HepG2 (cell line): Measurements from ENCODE around the gene FAM163B. TPM values are rescaled to one million over a fixed set of nuclear protein-coding genes. Genes with fewer than 3 reads are reported as not detected.

Source experiments
- ATAC-seq: fragments of 200-7000 bp; cut with Tn5 transposase; 3 replicates; pipeline ENCODE4 v1.9.1; 2020; ENCODE audit warnings: mild to moderate bottlenecking, moderate library complexity
- BruUV-seq: library from RNA; stranded (reverse); fragments of 400-500 nt; replicated peaks from 2 replicates; lab custom pipeline; 2021; lab: Mats Ljungman, UMichigan
- CTCF ChIA-PET: fragments of 300-600 bp; formaldehyde crosslinking; extraction: SDS; loops from one replicate; lab custom pipeline; 2021; ENCODE audit warnings: low total read pairs, inconsistent platforms, low intra/inter-chr PET ratio; lab: Yijun Ruan, JAX
- POLR2A ChIA-PET: fragments of 350-600 bp; sonication (Branson Sonifier 250); formaldehyde crosslinking; loops from one replicate; lab custom pipeline; 2020; ENCODE audit warnings: antibody characterized with exemption, inconsistent platforms; lab: Yijun Ruan, JAX
- DNase-seq: peaks from one replicate; pipeline ENCODE4 v3.0.0-alpha.2; 2015; ENCODE audit warnings: low spot score
- FAIRE-seq: peaks from 3 replicates; lab custom pipeline; 2011; peaks lifted over from hg19 to GRCh38; lab: Jason Lieb, UNC
- H2AFZ ChIP-seq: one replicate; pipeline ENCODE4 v1.6.1; 2011; ENCODE audit warnings: low read length, inconsistent platforms
- H3K27ac ChIP-seq: fragments of 300-600 bp; 3 replicates; pipeline ENCODE4 v1.8.0; 2011; ENCODE audit warnings: mixed run types, mild to moderate bottlenecking, mixed read lengths, low read length, inconsistent platforms; ENCODE audit not compliant: insufficient read depth; ENCODE audit errors: extremely low read length
- H3K27me3 ChIP-seq, 2 experiments: fragments of 200-600 bp in 1 of 2; 2 replicates in 1 of 2; 3 replicates in 1 of 2; pipeline versions ENCODE4 v1.6.0 to v1.8.0; 2011; ENCODE audit warnings: low read length in 2 of 2, mild to moderate bottlenecking in 2 of 2, moderate library complexity in 2 of 2, inconsistent platforms in 1 of 2; ENCODE audit not compliant: insufficient read depth in 2 of 2, control insufficient read depth in 1 of 2
- H3K36me3 ChIP-seq, 2 experiments: fragments of 200-600 bp in 1 of 2; replicated peaks in 1 of 2; 2 replicates in 1 of 2; 3 replicates in 1 of 2; pipeline versions ENCODE4 v1.5.1 to v1.8.0; 2011; ENCODE audit warnings: low read length in 2 of 2, inconsistent platforms in 1 of 2; ENCODE audit not compliant: insufficient read depth in 2 of 2, control insufficient read depth in 1 of 2
- H3K4me1 ChIP-seq: 2 replicates; pipeline ENCODE4 v1.5.1; 2012; ENCODE audit warnings: low read length, inconsistent platforms; ENCODE audit not compliant: insufficient read depth
- H3K4me2 ChIP-seq: 2 replicates; pipeline ENCODE4 v1.6.0; 2011; ENCODE audit warnings: low read depth, low read length, inconsistent platforms
- H3K4me3 ChIP-seq, 3 experiments: fragments of 200-600 bp in 1 of 3; sonication (generic), shearing (Covaris generic) in 1 of 3; replicated peaks in 1 of 3; 2 replicates each; pipeline ENCODE4 v1.5.1; 2011 to 2016; ENCODE audit warnings: low read length in 3 of 3, inconsistent platforms in 2 of 3, low read depth in 2 of 3, mild to moderate bottlenecking in 2 of 3, control low read depth in 1 of 3, mixed read lengths in 1 of 3; ENCODE audit not compliant: insufficient read depth in 1 of 3
- H3K79me2 ChIP-seq: one replicate; pipeline ENCODE4 v1.6.1; 2011; ENCODE audit warnings: low read length, inconsistent platforms; ENCODE audit not compliant: insufficient read depth
- H3K9ac ChIP-seq: 2 replicates; pipeline ENCODE4 v1.6.0; 2011; ENCODE audit warnings: mild to moderate bottlenecking, low read depth, low read length, inconsistent platforms; ENCODE audit not compliant: insufficient read depth
- H3K9me3 ChIP-seq: 2 replicates; pipeline ENCODE4 v1.5.1; 2012; ENCODE audit warnings: mild to moderate bottlenecking, low read length
- H4K20me1 ChIP-seq: 2 replicates; pipeline ENCODE4 v1.6.0; 2011; ENCODE audit warnings: inconsistent platforms, mild to moderate bottlenecking, low read length, moderate library complexity; ENCODE audit not compliant: insufficient read depth
- CCAR2 ChIP-seq: fragments of 200-400 bp; formaldehyde crosslinking; optimal IDR thresholded peaks from 2 replicates; pipeline ENCODE3; 2018; ENCODE audit warnings: low read depth, mild to moderate bottlenecking, low read length, moderate library complexity
- EP300 ChIP-seq, 3 experiments: sonication (generic) in 1 of 3; formaldehyde crosslinking in 1 of 3; IDR thresholded peaks; 2 replicates each; pipeline versions ENCODE4 v1.5.1 to v1.6.1; 2011 to 2020; ENCODE audit warnings: low read depth in 2 of 3, low read length in 2 of 3, borderline replicate concordance in 1 of 3, improper control_type of control experiment in 1 of 3, mild to moderate bottlenecking in 1 of 3, missing genetic modification reagents in 1 of 3, moderate library complexity in 1 of 3
- FOXP1 ChIP-seq, 2 experiments: fragments of 450-650 bp in 1 of 2; IDR thresholded peaks; 2 replicates each; pipeline ENCODE4 v1.6.1; 2017 to 2018; ENCODE audit warnings: antibody characterized with exemption in 1 of 2
- NFRKB ChIP-seq: fragments of 450-650 bp; IDR thresholded peaks from 2 replicates; pipeline ENCODE4 v1.6.1; 2017
- TEF ChIP-seq: sonication (generic); formaldehyde crosslinking; IDR thresholded peaks from 2 replicates; pipeline ENCODE4 v1.5.0; 2020; ENCODE audit warnings: missing genetic modification reagents
- ZBTB7A ChIP-seq: sonication (generic); formaldehyde crosslinking; IDR thresholded peaks from 2 replicates; pipeline ENCODE4 v1.8.0; 2022; ENCODE audit warnings: mild to moderate bottlenecking, missing genetic modification reagents
- ZFP41 ChIP-seq: sonication (generic); formaldehyde crosslinking; IDR thresholded peaks from 2 replicates; pipeline ENCODE4 v1.4.0; 2020; ENCODE audit warnings: mild to moderate bottlenecking, missing genetic modification reagents, borderline replicate concordance
- ZNF224 ChIP-seq: sonication (generic); formaldehyde crosslinking; IDR thresholded peaks from 2 replicates; pipeline ENCODE4 v1.5.0; 2020; ENCODE audit warnings: mild to moderate bottlenecking, missing genetic modification reagents
- ZNF337 ChIP-seq: sonication (generic); formaldehyde crosslinking; IDR thresholded peaks from 2 replicates; pipeline ENCODE4 v1.5.1; 2020; ENCODE audit warnings: missing genetic modification reagents, low read depth, mild to moderate bottlenecking, borderline replicate concordance
- ZNF432 ChIP-seq: sonication (generic); formaldehyde crosslinking; IDR thresholded peaks from 2 replicates; pipeline ENCODE4 v1.5.0; 2020; ENCODE audit warnings: missing genetic modification reagents, mild to moderate bottlenecking, borderline replicate concordance
- WGBS: methylation state at CpG from one replicate; pipeline ENCODE4 v1.1.6; 2017; ENCODE audit warnings: low lambda C conversion rate; 5-methylcytosine and 5-hydroxymethylcytosine counted together
- in situ Hi-C: cut with HindIII; loops from 2 replicates; pipeline ENCODE4 v1.10.0; 2017; ENCODE audit warnings: low pct_unique_long_range_greater_than_20kb; ENCODE audit not compliant: extremely low pct_ligation_motif_present
- intact Hi-C: fragments of 100-400 bp; cut with micrococcal nuclease; formaldehyde crosslinking; loops from one replicate; pipeline ENCODE4 v1.10.0; 2022; ENCODE audit not compliant: unreplicated experiment
- polyA plus RNA-seq, 8 experiments: library from polyadenylated mRNA; depleted of rRNA in 3 of 8; stranded (reverse) in 7 of 8; unstranded in 1 of 8; fragments of >200 nt; fragmentation: Illumina TruSeq in 4 of 8; extraction: Trizol in 4 of 8; gene quantifications; 2 replicates each; pipeline versions ENCODE4 v1.2.1 to v1.2.3, GENCODE V29; 2011 to 2016; ENCODE audit warnings: low read depth in 4 of 8, missing spikeins in 1 of 8, mixed read lengths in 1 of 8; ENCODE audit not compliant: insufficient read depth in 1 of 8
- total RNA-seq, 5 experiments: library from RNA; depleted of rRNA; stranded (reverse); fragments of >200 nt; fragmentation: Illumina TruSeq; extraction: Trizol; gene quantifications; 2 replicates each; pipeline ENCODE4 v1.2.3, GENCODE V29; 2016; ENCODE audit warnings: low read depth in 1 of 5

Gene FAM163B
- total and polyA plus RNA-seq, 2 of the 13 experiments (the other 11 are each of a cell fraction or from before 2014, with no cell fraction given) = not detected

GRCh38 chr9:133579601-133580418 is 29.4 kb downstream of the FAM163B start:
- H3K27ac ChIP-seq = no peak overlapping the region
- CTCF ChIA-PET = no interaction called here

More at GRCh38 chr9:133579601-133580418, 29.4 kb downstream of the FAM163B start:
- Histone ChIP-seq H2AFZ (no peak overlapping the region), H3K79me2 (no peaks in the 10 kb centered on the region), H3K4me2 (no peak overlapping the region), H3K27me3 (peaks cover 19 to 89% of the 10 kb centered on the region in 2 experiments), H3K4me3 (no peak overlapping the region), H3K36me3 (no peaks in the 10 kb centered on the region), H3K9me3 (no peaks in the 10 kb centered on the region), H3K9ac (no peak overlapping the region), H3K4me1 (peaks cover 21% of the 10 kb centered on the region), H4K20me1 (no peaks in the 10 kb centered on the region)
- BruUV-seq = no TSS peak
- FAIRE-seq (no peak), DNase-seq (no peak), ATAC-seq (no peak)
- 18% methylated on average over 10 of the region's 31 CpGs for WGBS
- in situ Hi-C loops = no loop called here
- intact Hi-C loops = no loop called here
- no peak for TF ChIP-seq TEF (CRISPR knock-in tag)
- TF ChIP-seq ZBTB7A (CRISPR knock-in tag) = no peak
- TF ChIP-seq ZFP41 (CRISPR knock-in tag) = no peak
- no peak for TF ChIP-seq ZNF432 (CRISPR knock-in tag)
- TF ChIP-seq ZNF224 (CRISPR knock-in tag) = no peak
- TF ChIP-seq ZNF337 = no peak
- TF ChIP-seq EP300 (IDR thresholded peaks at IDR 0.05; ENCODE audit: low read depth in 2 of 2, low read length in 2 of 2) = no peak
- TF ChIP-seq EP300 (CRISPR knock-in tag; IDR thresholded peaks at IDR 0.05; ENCODE audit: borderline replicate concordance) = no peak
- no peak for TF ChIP-seq CCAR2
- TF ChIP-seq NFRKB = no peak
- no peak for TF ChIP-seq FOXP1 (IDR thresholded peaks at IDR 0.05)
- no peak for TF ChIP-seq FOXP1 (CRISPR knock-in tag; IDR thresholded peaks at IDR 0.05)
- POLR2A ChIA-PET = no interaction called here
